HL-60 (cell line): ENCODE measurements around the gene CASTOR1.

Source experiments
- CTCF ChIP-seq: IDR thresholded peaks from one replicate; pipeline ENCODE4 v1.5.1; 2011; ENCODE audit warnings: low read length, control low read depth, inconsistent platforms; ENCODE audit not compliant: insufficient read depth
- POLR2AphosphoS5 ChIP-seq: IDR thresholded peaks from 2 replicates; pipeline ENCODE4 v1.6.1; 2012; ENCODE audit warnings: low read depth
- SPI1 ChIP-seq: IDR thresholded peaks from 2 replicates; pipeline ENCODE4 v1.6.1; 2012; ENCODE audit warnings: low read depth, mild to moderate bottlenecking, borderline replicate concordance

DNA sequence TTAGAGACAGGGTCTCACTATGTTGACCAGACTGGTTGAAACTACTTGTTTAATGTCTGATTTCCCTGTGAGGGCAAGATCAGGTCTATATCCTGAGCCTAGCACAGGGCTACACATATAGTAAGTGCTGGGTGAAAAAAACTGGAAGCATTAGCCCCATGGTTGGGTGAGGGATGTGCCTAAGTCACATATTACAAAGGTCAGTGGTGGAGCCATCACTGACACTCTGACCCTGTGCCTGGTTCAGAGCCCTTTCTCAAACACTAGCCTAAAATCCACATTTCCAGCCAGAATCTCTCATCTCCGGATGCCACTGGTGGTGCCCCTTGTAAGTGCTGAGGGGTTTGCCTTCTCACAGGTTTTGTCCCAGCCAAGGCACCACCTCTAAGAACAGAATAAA is 28.5 kb upstream of the CASTOR1 start:
- TF ChIP-seq CTCF (no peak), POLR2AphosphoS5 (no peak), SPI1 (no peak)
